Left ventricle myocardium inferior (tissue), 1 donor: ENCODE results near the gene HSPH1. TPM values are rescaled to one million over a fixed set of nuclear protein-coding genes. Genes with fewer than 3 reads are reported as not detected.
A peak's percentile ranks its signal among the peaks of the same experiment; 100 is the strongest.
"Not testable (repeated sequence)": the region's sequence is repeated elsewhere in the genome, so short reads cannot be mapped to it uniquely, and the experiment has no call there.

Experiments
- DNase-seq: peaks from one replicate; pipeline ENCODE4 v3.0.0-alpha.2; 2020
- H3K27ac ChIP-seq: fragments of 200-600 bp; replicated peaks from 2 replicates; pipeline ENCODE4 v1.8.0; 2021
- H3K27me3 ChIP-seq: fragments of 200-600 bp; 2 replicates; pipeline ENCODE4 v1.8.0; 2021; ENCODE audit warnings: low read depth
- H3K36me3 ChIP-seq: fragments of 200-600 bp; 2 replicates; pipeline ENCODE4 v1.8.0; 2021
- H3K4me1 ChIP-seq: fragments of 200-600 bp; 2 replicates; pipeline ENCODE4 v1.8.0; 2021
- H3K4me3 ChIP-seq: fragments of 200-600 bp; 2 replicates; pipeline ENCODE4 v1.8.0; 2021; ENCODE audit warnings: mild to moderate bottlenecking, moderate library complexity
- H3K9me3 ChIP-seq: fragments of 200-600 bp; replicated peaks from 2 replicates; pipeline ENCODE4 v1.8.0; 2021
- intact Hi-C: fragments of 100-400 bp; cut with micrococcal nuclease; formaldehyde crosslinking; loops from one replicate; pipeline ENCODE4 v1.11.0; 2022
- total RNA-seq: library from RNA; stranded (reverse); fragmentation: NEBNext Ultra II Directional; extraction: Animal tissue kit (Norgen Biotek cat#: 25700); gene quantifications from one replicate; pipeline ENCODE4 v1.2.1, GENCODE V29; 2021
- TF ChIP-seq, protein P1 (sequence below): fragments of 200-600 bp; IDR thresholded peaks from 2 replicates; pipeline ENCODE4 v1.8.0; 2021; ENCODE audit warnings: antibody characterized with exemption, mild to moderate bottlenecking, borderline replicate concordance
- donor health status: DM: no; HTN: yes; CAD: no; lungs with severe emphysema.

HSPH1 gene
- total RNA-seq, 1 donor from 2014 or later = 78.8 TPM

DNA sequence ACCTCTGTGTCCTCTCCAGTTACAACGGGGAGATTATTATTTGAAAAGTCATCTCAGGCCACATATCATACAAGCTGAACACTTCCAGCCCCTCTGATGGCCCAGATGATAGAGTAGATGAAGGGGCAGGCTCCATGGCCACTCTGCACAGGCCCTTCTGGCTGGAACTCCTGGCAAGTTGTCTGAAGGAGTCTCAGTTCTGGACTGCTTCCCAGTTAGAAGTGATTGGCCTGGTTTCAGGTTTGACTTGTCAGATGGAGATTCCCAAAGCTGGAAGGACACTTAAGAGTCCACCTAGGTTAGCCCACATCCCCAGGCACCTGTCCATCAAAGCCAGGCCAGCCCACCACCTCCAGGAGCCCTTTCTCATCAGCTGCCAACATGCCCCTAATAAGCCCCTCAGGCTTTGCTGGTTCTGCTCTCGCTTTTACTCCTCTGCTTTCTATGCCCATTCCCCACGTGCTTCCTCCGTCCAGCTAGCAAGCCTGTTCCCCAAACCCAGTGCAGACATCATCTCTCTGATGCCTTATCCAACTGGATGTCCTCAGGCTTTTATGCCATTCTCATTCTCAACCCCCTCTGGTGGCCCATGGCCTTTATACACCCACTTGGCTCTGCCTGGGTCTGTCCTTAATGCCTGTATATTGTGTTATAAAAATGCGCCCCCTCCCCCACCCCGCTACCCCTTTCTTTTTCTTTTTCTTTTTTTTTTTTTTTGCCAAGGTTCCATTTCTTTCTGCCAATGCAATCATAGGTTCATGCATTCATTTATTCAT is 56.5 kb downstream of the HSPH1 start:
- Histone ChIP-seq H3K4me1 (peaks cover 14% of the 10 kb centered on the region), H3K9me3 (no peaks in the 10 kb centered on the region), H3K27me3 (peaks cover 7% of the 10 kb centered on the region), H3K36me3 (no peaks in the 10 kb centered on the region), H3K4me3 (no peak overlapping the region), H3K27ac (no peak overlapping the region)
- intact Hi-C loops = no loop called here
- no peak for DNase-seq
- TF ChIP-seq, protein P1, sequence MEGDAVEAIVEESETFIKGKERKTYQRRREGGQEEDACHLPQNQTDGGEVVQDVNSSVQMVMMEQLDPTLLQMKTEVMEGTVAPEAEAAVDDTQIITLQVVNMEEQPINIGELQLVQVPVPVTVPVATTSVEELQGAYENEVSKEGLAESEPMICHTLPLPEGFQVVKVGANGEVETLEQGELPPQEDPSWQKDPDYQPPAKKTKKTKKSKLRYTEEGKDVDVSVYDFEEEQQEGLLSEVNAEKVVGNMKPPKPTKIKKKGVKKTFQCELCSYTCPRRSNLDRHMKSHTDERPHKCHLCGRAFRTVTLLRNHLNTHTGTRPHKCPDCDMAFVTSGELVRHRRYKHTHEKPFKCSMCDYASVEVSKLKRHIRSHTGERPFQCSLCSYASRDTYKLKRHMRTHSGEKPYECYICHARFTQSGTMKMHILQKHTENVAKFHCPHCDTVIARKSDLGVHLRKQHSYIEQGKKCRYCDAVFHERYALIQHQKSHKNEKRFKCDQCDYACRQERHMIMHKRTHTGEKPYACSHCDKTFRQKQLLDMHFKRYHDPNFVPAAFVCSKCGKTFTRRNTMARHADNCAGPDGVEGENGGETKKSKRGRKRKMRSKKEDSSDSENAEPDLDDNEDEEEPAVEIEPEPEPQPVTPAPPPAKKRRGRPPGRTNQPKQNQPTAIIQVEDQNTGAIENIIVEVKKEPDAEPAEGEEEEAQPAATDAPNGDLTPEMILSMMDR = no peak

DNA sequence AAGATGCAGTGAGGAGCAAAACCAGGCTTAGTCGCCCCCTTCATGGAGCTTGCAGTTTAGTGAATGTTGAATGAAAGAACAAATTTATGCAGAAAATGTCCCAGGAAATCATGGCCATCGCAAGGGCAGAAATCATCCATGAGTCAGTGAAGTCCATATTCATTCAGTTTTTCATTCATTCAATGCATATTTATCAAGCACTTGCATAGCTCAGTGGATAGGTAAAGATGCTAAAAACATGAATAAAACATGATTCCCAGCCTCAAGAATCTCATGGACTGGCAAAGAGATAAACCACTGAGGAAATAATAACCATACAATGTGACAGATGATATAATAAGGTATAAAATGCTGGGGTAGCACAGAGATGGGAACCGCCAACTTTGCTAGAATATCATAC is 58.8 kb downstream of the HSPH1 start:
- intact Hi-C loops = no loop called here
- no peak for DNase-seq
- Histone ChIP-seq H3K4me3 (no peak overlapping the region), H3K4me1 (peaks cover 14% of the 10 kb centered on the region), H3K27ac (no peak overlapping the region), H3K36me3 (no peaks in the 10 kb centered on the region), H3K27me3 (peaks cover 9% of the 10 kb centered on the region), H3K9me3 (no peaks in the 10 kb centered on the region)
- TF ChIP-seq, protein P1 = no peak

DNA sequence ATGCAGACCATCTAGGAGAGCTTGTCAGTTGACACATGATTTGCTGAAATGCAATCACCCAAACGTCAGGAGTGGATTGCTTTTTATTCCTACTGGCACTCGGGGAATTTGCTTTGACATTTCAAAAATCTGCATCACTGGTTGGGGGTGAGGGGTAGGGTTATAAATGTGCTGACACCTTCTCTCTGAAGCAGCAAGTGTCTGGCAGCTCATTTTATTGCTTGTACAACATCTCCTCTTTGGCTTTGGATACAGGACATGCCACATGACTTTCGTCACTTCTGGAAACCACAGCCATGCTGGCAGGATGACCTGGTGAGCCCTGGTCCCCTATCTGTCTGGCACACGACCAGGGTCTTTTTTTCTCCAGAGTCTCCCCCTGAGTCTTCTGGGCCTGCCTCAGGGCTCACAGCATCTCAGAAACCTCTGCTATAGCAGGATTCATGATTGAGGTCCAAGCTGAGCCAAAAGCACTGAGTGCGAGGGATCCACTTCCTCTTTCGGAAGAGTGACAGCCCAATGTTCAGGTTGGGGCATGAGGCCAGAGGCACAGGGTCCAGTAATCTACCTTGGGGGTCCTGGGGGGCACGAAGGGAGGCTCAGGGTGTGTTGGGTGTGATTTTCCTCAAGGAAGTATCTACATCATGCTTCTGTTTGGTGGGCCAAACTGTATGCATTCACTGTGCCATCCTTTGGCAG is 60.1 kb downstream of the HSPH1 start:
- Histone ChIP-seq H3K4me3 (no peak overlapping the region), H3K4me1 (peaks cover 14% of the 10 kb centered on the region), H3K27ac (peak overlapping the region; percentile 33), H3K27me3 (peaks cover 14% of the 10 kb centered on the region), H3K9me3 (no peaks in the 10 kb centered on the region), H3K36me3 (no peaks in the 10 kb centered on the region)
- intact Hi-C loops = no loop called here
- peak; percentile 43 for DNase-seq
- TF ChIP-seq, protein P1 = no peak

DNA sequence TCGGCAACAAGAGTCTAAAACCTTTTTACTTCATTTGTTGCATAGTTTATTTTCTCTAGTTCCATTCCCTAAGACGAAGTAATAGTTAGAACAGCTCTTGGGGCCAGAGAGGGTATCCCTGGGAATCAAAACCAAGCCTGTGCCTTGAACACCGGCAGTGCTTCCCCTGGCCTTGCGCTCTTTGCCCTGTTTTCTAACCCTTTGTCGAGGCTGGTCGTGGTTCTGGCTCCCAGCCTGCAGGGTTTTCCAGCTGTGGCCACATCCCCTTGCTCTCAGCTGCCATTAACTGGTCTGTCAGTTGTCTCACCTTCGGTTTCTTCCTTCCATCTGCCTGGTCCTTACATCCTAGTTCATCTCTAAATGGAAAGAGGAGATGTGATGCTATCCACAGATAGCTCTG is 61.0 kb downstream of the HSPH1 start:
- peak overlapping the region; percentile 33 for H3K27ac ChIP-seq
- H3K4me1 ChIP-seq = peaks cover 14% of the 10 kb centered on the region
- peaks cover 18% of the 10 kb centered on the region for H3K27me3 ChIP-seq
- TF ChIP-seq, protein P1 = no peak
- H3K9me3 ChIP-seq = no peaks in the 10 kb centered on the region
- H3K4me3 ChIP-seq = no peak overlapping the region
- no peak for DNase-seq
- no peaks in the 10 kb centered on the region for H3K36me3 ChIP-seq
- intact Hi-C loops = no loop called here

DNA sequence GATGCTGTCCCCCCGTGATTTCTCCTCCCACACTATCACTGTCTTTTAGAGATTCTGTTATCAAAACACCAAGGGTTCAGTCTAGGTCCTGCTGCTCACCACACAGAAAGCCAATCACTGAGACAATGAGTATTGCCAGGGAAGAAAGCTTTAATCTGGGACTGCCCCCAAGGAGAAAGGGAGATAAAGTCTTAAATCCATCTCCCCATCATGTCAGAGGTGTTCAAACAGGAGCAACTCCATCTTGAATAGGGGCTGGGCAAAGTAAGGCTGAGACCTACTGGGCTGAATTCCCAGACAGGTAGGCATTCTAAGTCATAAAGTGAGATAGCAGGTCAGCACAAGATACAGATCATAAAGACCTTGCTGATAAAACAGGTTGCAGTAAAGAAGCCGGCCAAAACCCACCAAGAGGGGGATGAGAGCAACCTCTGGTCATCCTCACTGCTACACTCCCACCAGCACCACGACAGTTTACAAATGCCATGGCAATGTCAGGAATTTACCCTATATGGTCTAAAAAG is 63.7 kb downstream of the HSPH1 start:
- DNase-seq, H3K36me3 ChIP-seq, H3K9me3 ChIP-seq, H3K4me3 ChIP-seq, H3K27ac ChIP-seq, intact Hi-C loops: not testable (repeated sequence)
- Histone ChIP-seq H3K4me1 (peaks cover 14% of the 10 kb centered on the region), H3K27me3 (peaks cover 26% of the 10 kb centered on the region)
